Endothelial cell of umbilical vein (primary cell): ENCODE data around the gene MAFF. TPM values are rescaled to one million over a fixed set of nuclear protein-coding genes. Genes with fewer than 3 reads are reported as not detected.

ENCODE experiments used
- BruUV-seq: library from RNA; stranded (reverse); fragments of 400-500 nt; replicated peaks from 2 replicates; lab custom pipeline; 2021; lab: Mats Ljungman, UMichigan
- CTCF ChIA-PET: fragments of 300-600, 350-600 bp; sonication (Branson Sonifier 250); formaldehyde crosslinking; loops from one replicate; lab custom pipeline; 2021; ENCODE audit warnings: antibody characterized with exemption, inconsistent platforms; lab: Charles Lee
- POLR2A ChIA-PET: fragments of 300-600, 350-600 bp; sonication (Branson Sonifier 250); formaldehyde crosslinking; loops from one replicate; lab custom pipeline; 2021; ENCODE audit warnings: antibody characterized with exemption, inconsistent platforms; lab: Charles Lee
- DNase-seq: peaks from one replicate; pipeline ENCODE4 v3.0.0-alpha.2; 2011; ENCODE audit warnings: low read depth, low spot score
- FAIRE-seq: peaks from 2 replicates; lab custom pipeline; 2011; peaks lifted over from hg19 to GRCh38; lab: Jason Lieb, UNC
- H2AFZ ChIP-seq: 2 replicates; pipeline ENCODE4 v1.6.0; 2012; ENCODE audit warnings: low read depth, low read length, control low read depth, inconsistent platforms
- H3K27ac ChIP-seq: 2 replicates; pipeline ENCODE4 v1.5.1; 2011; ENCODE audit warnings: low read depth, mild to moderate bottlenecking, control low read depth, low read length, moderate library complexity; ENCODE audit not compliant: insufficient read depth
- H3K27me3 ChIP-seq, 2 experiments: 2 replicates each; pipeline versions ENCODE4 v1.6.0 to v1.6.1; 2011; ENCODE audit warnings: low read length in 2 of 2, mixed read lengths in 1 of 2; ENCODE audit not compliant: control insufficient read depth in 2 of 2, insufficient read depth in 2 of 2
- H3K36me3 ChIP-seq, 2 experiments: 2 replicates in 1 of 2; 3 replicates in 1 of 2; pipeline ENCODE4 v1.5.1; 2011; ENCODE audit warnings: low read length in 2 of 2, mild to moderate bottlenecking in 1 of 2, moderate library complexity in 1 of 2; ENCODE audit not compliant: control insufficient read depth in 2 of 2, insufficient read depth in 2 of 2; ENCODE audit errors: extremely low read depth in 1 of 2
- H3K4me1 ChIP-seq: 3 replicates; pipeline ENCODE4 v1.5.1; 2011; ENCODE audit warnings: mild to moderate bottlenecking, low read length; ENCODE audit not compliant: control insufficient read depth, insufficient read depth; ENCODE audit errors: extremely low read depth
- H3K4me2 ChIP-seq: 2 replicates; pipeline ENCODE4 v1.6.1; 2011; ENCODE audit warnings: low read length, control low read depth, mixed read lengths; ENCODE audit not compliant: insufficient read depth
- H3K4me3 ChIP-seq, 3 experiments: fragments of 200-600 bp in 1 of 3; sonication (generic), shearing (Covaris generic) in 1 of 3; replicated peaks in 1 of 3; 2 replicates each; pipeline ENCODE4 v1.5.1; 2011 to 2016; ENCODE audit warnings: control low read depth in 3 of 3, low read length in 3 of 3, mild to moderate bottlenecking in 2 of 3, inconsistent platforms in 1 of 3, low read depth in 1 of 3, moderate library complexity in 1 of 3; ENCODE audit not compliant: insufficient read depth in 1 of 3
- H3K79me2 ChIP-seq: 2 replicates; pipeline ENCODE4 v1.6.0; 2012; ENCODE audit warnings: low read length, inconsistent platforms; ENCODE audit not compliant: control insufficient read depth, insufficient read depth
- H3K9ac ChIP-seq: replicated peaks from 2 replicates; pipeline ENCODE3; 2011; ENCODE audit warnings: low read length, control low read depth; ENCODE audit not compliant: insufficient read depth; ENCODE audit errors: extremely low read depth
- H3K9me1 ChIP-seq: replicated peaks from 3 replicates; pipeline ENCODE4 v1.6.0; 2011; ENCODE audit warnings: mild to moderate bottlenecking, low read length; ENCODE audit not compliant: control insufficient read depth, insufficient read depth; ENCODE audit errors: extremely low read depth
- H3K9me3 ChIP-seq: replicated peaks from 2 replicates; pipeline ENCODE4 v1.5.1; 2012; ENCODE audit warnings: low read length, inconsistent platforms; ENCODE audit not compliant: control insufficient read depth, insufficient read depth
- H4K20me1 ChIP-seq: replicated peaks from 2 replicates; pipeline ENCODE3; 2011; ENCODE audit warnings: mild to moderate bottlenecking, low read length; ENCODE audit not compliant: control insufficient read depth, insufficient read depth; ENCODE audit errors: extremely low read depth
- CTCF ChIP-seq, 2 donors: IDR thresholded peaks; 1 replicate in 1 of 2; 2 replicates in 1 of 2; pipeline ENCODE4 v1.5.1; 2011; ENCODE audit warnings: low read length in 2 of 2, mild to moderate bottlenecking in 2 of 2, moderate library complexity in 2 of 2, control low read depth in 1 of 2, inconsistent platforms in 1 of 2, low read depth in 1 of 2; ENCODE audit not compliant: insufficient read depth in 1 of 2; ENCODE audit errors: extremely low read depth in 1 of 2
- EZH2 ChIP-seq: IDR thresholded peaks from 2 replicates; pipeline ENCODE4 v1.6.1; 2012; ENCODE audit warnings: borderline replicate concordance, low read depth, mild to moderate bottlenecking, moderate library complexity, low read length, inconsistent platforms; ENCODE audit not compliant: severe bottlenecking
- FOS ChIP-seq: IDR thresholded peaks from 2 replicates; pipeline ENCODE4 v1.6.1; 2011; ENCODE audit warnings: mild to moderate bottlenecking, low read length, moderate library complexity, borderline replicate concordance; ENCODE audit not compliant: insufficient read depth
- GATA2 ChIP-seq: IDR thresholded peaks from 2 replicates; pipeline ENCODE4 v1.7.0; 2011; ENCODE audit warnings: low read depth, mild to moderate bottlenecking, moderate library complexity, mixed read lengths, low read length; ENCODE audit not compliant: insufficient read length, insufficient read depth
- JUN ChIP-seq: IDR thresholded peaks from 2 replicates; pipeline ENCODE4 v1.6.1; 2011; ENCODE audit warnings: borderline replicate concordance, low read depth; ENCODE audit not compliant: insufficient read length, insufficient read depth
- MAX ChIP-seq: IDR thresholded peaks from 2 replicates; pipeline ENCODE4 v1.6.1; 2011; ENCODE audit not compliant: insufficient read depth, insufficient read length
- MYC ChIP-seq: IDR thresholded peaks from one replicate; pipeline ENCODE4 v1.6.1; 2011; ENCODE audit warnings: mild to moderate bottlenecking, low read depth, low read length
- POLR2A ChIP-seq: IDR thresholded peaks from 2 replicates; pipeline ENCODE4 v1.6.1; 2012; ENCODE audit warnings: low read depth, mild to moderate bottlenecking, control low read depth, low read length
- POLR2AphosphoS5 ChIP-seq: IDR thresholded peaks from 2 replicates; pipeline ENCODE4 v1.6.1; 2012; ENCODE audit warnings: low read depth, mild to moderate bottlenecking, control low read depth, low read length, moderate library complexity; ENCODE audit not compliant: insufficient read depth
- dilution Hi-C: fragments of 300-500 bp; cut with MboI; formaldehyde crosslinking; loops from one replicate; pipeline ENCODE4 v1.15.0; 2019; ENCODE audit warnings: low sequenced_read_pairs; ENCODE audit not compliant: extremely low pct_ligation_motif_present
- intact Hi-C: fragments of 100-400 bp; cut with micrococcal nuclease; formaldehyde crosslinking; loops from one replicate; pipeline ENCODE4 v1.10.0; 2022
- polyA plus RNA-seq, 4 experiments: library from polyadenylated mRNA; depleted of rRNA in 3 of 4; stranded (reverse) in 3 of 4; unstranded in 1 of 4; fragments of >200 nt; gene quantifications; 2 replicates each; pipeline versions ENCODE4 v1.2.1 to v1.2.3, GENCODE V29; 2011 to 2012; ENCODE audit warnings: missing spikeins in 1 of 4
- total RNA-seq: library from RNA; stranded (reverse); gene quantifications from 2 replicates; pipeline ENCODE4 v1.2.3, GENCODE V29; 2021

MAFF gene
- total and polyA plus RNA-seq, 2 donors (not counting 3 experiments of a cell fraction or from before 2014, with no cell fraction given), result 29.0 to 61.2 TPM

GRCh38 chr22:38176170-38176741 is 25.5 kb upstream of the MAFF start:
- Histone ChIP-seq H3K4me3 (no peak overlapping the region), H3K4me2 (peak overlapping the region; percentile 4), H4K20me1 (no peaks in the 10 kb centered on the region), H3K4me1 (peaks cover 69% of the 10 kb centered on the region), H3K79me2 (no peaks in the 10 kb centered on the region), H3K36me3 (no peaks in the 10 kb centered on the region), H2AFZ (no peak overlapping the region), H3K9ac (peak overlapping the region; percentile 73), H3K27me3 (no peaks in the 10 kb centered on the region), H3K9me1 (no peaks in the 10 kb centered on the region), H3K9me3 (no peaks in the 10 kb centered on the region), H3K27ac (peak overlapping the region; percentile 99)
- FAIRE-seq, result peak; percentile 98
- dilution Hi-C loops, result no loop called here
- CTCF ChIA-PET, result interaction anchor here (0.6 to 3.3 kb wide), 11 partner anchors 22 to 124 kb away, joined by 3 to 22 read pairs (median 4); partner anchors contain the start of gene MAFF
- peak; percentile 99 for DNase-seq
- intact Hi-C loops, result loop anchor here (1.0 to 2.0 kb wide), 4 partner anchors 26 to 63 kb away; no protein-coding TSS in a partner anchor
- BruUV-seq, result TSS peak; percentile 41
- TF ChIP-seq EZH2 (no peak), GATA2 (peak; percentile 39), POLR2A (no peak), POLR2AphosphoS5 (peak; percentile 81), MAX (peak; percentile 97), FOS (peak; percentile 70), JUN (peak; percentile 62), CTCF (IDR thresholded peaks at IDR 0.05; ENCODE audit: extremely low read depth in 1 of 2, insufficient read depth in 1 of 2, low read depth in 1 of 2, low read length in 2 of 2) (no peak), MYC (peak; percentile 98)
- POLR2A ChIA-PET, result interaction anchor here (0.6 to 2.5 kb wide), 9 partner anchors 9 to 60 kb away, joined by 3 to 11 read pairs (median 4); partner anchors contain the start of gene MAFF
